CD4-positive, alpha-beta T cell treated with Interleukin-17A for 1 hour (primary cell): ENCODE results near the gene SOSTDC1.
"Not testable (repeated sequence)": the region's sequence is repeated elsewhere in the genome, so short reads cannot be mapped to it uniquely, and the experiment has no call there.

Source experiments
- DNase-seq: peaks from one replicate; pipeline ENCODE4 v3.0.0-alpha.2; 2020

Gene SOSTDC1

GRCh38 chr7:16460789-16461493 lies 4.6 kb downstream of the SOSTDC1 start:
- no peak for DNase-seq

- DNase-seq = not testable (repeated sequence)
These were observed 9.2 kb downstream of the SOSTDC1 start for GRCh38 chr7:16456303-16456702.

- no peak for DNase-seq
These were observed 9.9 kb downstream of the SOSTDC1 start for GRCh38 chr7:16455591-16455990.

GRCh38 chr7:16450366-16450765 lies 15.2 kb downstream of the SOSTDC1 start:
- DNase-seq = no peak

- DNase-seq = no peak
These were observed 17.7 kb downstream of the SOSTDC1 start for GRCh38 chr7:16447876-16448275.

GRCh38 chr7:16446508-16446907 lies 19.0 kb downstream of the SOSTDC1 start:
- DNase-seq = no peak

- not testable (repeated sequence) for DNase-seq
These were observed 21.7 kb downstream of the SOSTDC1 start for GRCh38 chr7:16443871-16444270.

GRCh38 chr7:16438988-16439387 lies 26.6 kb downstream of the SOSTDC1 start:
- no peak for DNase-seq

- DNase-seq = no peak
These were observed 29.2 kb downstream of the SOSTDC1 start for GRCh38 chr7:16436306-16436705.

GRCh38 chr7:16433568-16434122 lies 31.9 kb downstream of the SOSTDC1 start:
- DNase-seq = no peak

GRCh38 chr7:16432425-16432731 lies 33.2 kb downstream of the SOSTDC1 start:
- DNase-seq = no peak

- DNase-seq = peak; percentile 60
These were observed 33.7 kb downstream of the SOSTDC1 start for GRCh38 chr7:16431646-16432424.

- DNase-seq = no peak
These were observed 35.4 kb downstream of the SOSTDC1 start for GRCh38 chr7:16430133-16430532.

GRCh38 chr7:16428672-16429071 lies 36.9 kb downstream of the SOSTDC1 start:
- no peak for DNase-seq

- DNase-seq = no peak
These were observed 37.4 kb downstream of the SOSTDC1 start for GRCh38 chr7:16428182-16428581.

- no peak for DNase-seq
These were observed 41.8 kb downstream of the SOSTDC1 start for GRCh38 chr7:16423761-16424160.

- DNase-seq = no peak
These were observed 42.6 kb downstream of the SOSTDC1 start for GRCh38 chr7:16422917-16423316.

- no peak for DNase-seq
These were observed 43.5 kb downstream of the SOSTDC1 start for GRCh38 chr7:16422103-16422435.

- DNase-seq = peak; percentile 31
These were observed 44.0 kb downstream of the SOSTDC1 start, which contains the start of gene CRPPA for GRCh38 chr7:16421333-16422102. TSS of gene CRPPA (minus strand) at chr7:16421538. CDS start at chr7:16421322, 216 bp downstream.

- DNase-seq = peak; percentile 89
These were observed 44.7 kb downstream of the SOSTDC1 start for GRCh38 chr7:16420649-16421332.

GRCh38 chr7:16420329-16420648 lies 45.2 kb downstream of the SOSTDC1 start:
- DNase-seq = no peak

- DNase-seq = no peak
These were observed 45.7 kb downstream of the SOSTDC1 start for GRCh38 chr7:16419859-16420258.

GRCh38 chr7:16419126-16419525 lies 46.4 kb downstream of the SOSTDC1 start:
- DNase-seq = no peak
